Upper lobe of left lung (tissue), 4 donors: ENCODE data around the gene NECTIN4.

Source experiments
- EP300 ChIP-seq, 4 donors: sonication (generic); formaldehyde crosslinking; IDR thresholded peaks; one replicate each; pipeline ENCODE4 v1.5.1; 2017; ENCODE audit warnings: antibody characterized with exemption in 4 of 4, control low read depth in 2 of 4
- POLR2AphosphoS5 ChIP-seq, 2 donors: sonication (generic); formaldehyde crosslinking; IDR thresholded peaks; one replicate each; pipeline ENCODE4 v1.5.1; 2017; ENCODE audit warnings: antibody characterized with exemption in 2 of 2
- TF ChIP-seq, protein P1 (sequence below), 6 experiments: fragments of 450-650 bp in 4 of 6; fragments of 200-600 bp in 2 of 6; sonication (generic) in 2 of 6; IDR thresholded peaks; one replicate each; pipeline ENCODE4 v1.5.1; 2016 to 2019; ENCODE audit warnings: antibody characterized with exemption in 6 of 6

DNA sequence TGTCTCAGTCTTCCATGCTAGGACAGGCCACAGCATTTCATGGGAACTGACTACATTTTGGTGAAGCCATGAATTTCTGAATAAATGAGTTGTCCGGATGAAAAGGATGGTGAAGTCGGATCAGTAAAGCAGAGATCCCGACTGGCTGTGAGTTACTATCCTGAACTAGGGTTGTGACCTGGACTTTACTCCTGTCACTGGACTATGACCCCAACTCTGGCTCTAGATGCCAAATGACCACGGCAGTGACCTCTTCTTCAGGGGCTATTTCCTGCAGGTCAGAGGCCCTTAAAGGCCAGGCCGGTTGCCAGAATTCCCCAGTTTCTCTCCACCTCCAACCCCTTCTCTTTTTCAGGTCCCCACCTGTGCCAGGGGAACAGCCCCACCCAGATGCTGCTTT, 1.7 kb upstream of the NECTIN4 start:
- TF ChIP-seq, protein P1, sequence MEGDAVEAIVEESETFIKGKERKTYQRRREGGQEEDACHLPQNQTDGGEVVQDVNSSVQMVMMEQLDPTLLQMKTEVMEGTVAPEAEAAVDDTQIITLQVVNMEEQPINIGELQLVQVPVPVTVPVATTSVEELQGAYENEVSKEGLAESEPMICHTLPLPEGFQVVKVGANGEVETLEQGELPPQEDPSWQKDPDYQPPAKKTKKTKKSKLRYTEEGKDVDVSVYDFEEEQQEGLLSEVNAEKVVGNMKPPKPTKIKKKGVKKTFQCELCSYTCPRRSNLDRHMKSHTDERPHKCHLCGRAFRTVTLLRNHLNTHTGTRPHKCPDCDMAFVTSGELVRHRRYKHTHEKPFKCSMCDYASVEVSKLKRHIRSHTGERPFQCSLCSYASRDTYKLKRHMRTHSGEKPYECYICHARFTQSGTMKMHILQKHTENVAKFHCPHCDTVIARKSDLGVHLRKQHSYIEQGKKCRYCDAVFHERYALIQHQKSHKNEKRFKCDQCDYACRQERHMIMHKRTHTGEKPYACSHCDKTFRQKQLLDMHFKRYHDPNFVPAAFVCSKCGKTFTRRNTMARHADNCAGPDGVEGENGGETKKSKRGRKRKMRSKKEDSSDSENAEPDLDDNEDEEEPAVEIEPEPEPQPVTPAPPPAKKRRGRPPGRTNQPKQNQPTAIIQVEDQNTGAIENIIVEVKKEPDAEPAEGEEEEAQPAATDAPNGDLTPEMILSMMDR (IDR thresholded peaks at IDR 0.05): no peak
- TF ChIP-seq EP300 (IDR thresholded peaks at IDR 0.05) (no peak), POLR2AphosphoS5 (IDR thresholded peaks at IDR 0.05) (no peak)
